ENCODE results near the gene HSBP1. TPM values are rescaled to one million over a fixed set of nuclear protein-coding genes. Genes with fewer than 3 reads are reported as not detected.

HSBP1 gene
- total and polyA plus RNA-seq, 2 of the 8 experiments (the other 6 are each of a cell fraction or from before 2014, with no cell fraction given): 78.4 to 219 TPM

GRCh38 chr16:83831456-83831987 lies 23.7 kb downstream of the HSBP1 start:
- Histone ChIP-seq H3K27ac (ENCODE audit: low read depth, low read length) (no peak overlapping the region), H3K4me3 (ENCODE audit: extremely low read depth in 1 of 4, insufficient read depth in 2 of 4, low read depth in 3 of 4, low read length in 4 of 4) (no peak overlapping the region), H3K23me2 (ENCODE audit: low read depth, low read length) (no peaks in the 10 kb centered on the region), H2BK20ac (ENCODE audit: low read length) (0 out of 2 replicates have a peak overlapping the region, but pooled peaks have one; percentile 55), H3K79me1 (ENCODE audit: low read depth, low read length) (no peaks in the 10 kb centered on the region), H3K9ac (replicated peaks in 1 of 4; ENCODE audit: extremely low read depth in 1 of 4, low read depth in 3 of 4, low read length in 3 of 4) (no peak overlapping the region), H2AK5ac (ENCODE audit: low read depth, low read length) (no peak overlapping the region), H4K8ac (ENCODE audit: extremely low read depth, insufficient read depth, low read length) (no peak overlapping the region), H4K91ac (replicated peaks; ENCODE audit: insufficient read length, low read length) (no peak overlapping the region), H2AFZ (ENCODE audit: low read length) (no peak overlapping the region), H3K79me2 (ENCODE audit: control insufficient read depth in 1 of 2, insufficient read depth in 2 of 2, low read length in 2 of 2) (no peaks in the 10 kb centered on the region), H4K5ac (ENCODE audit: insufficient read length, low read depth, low read length) (no peak overlapping the region), H3K23ac (ENCODE audit: insufficient read length) (no peak overlapping the region), H2BK12ac (ENCODE audit: low read depth, low read length) (peak overlapping the region; percentile 29), H2BK15ac (ENCODE audit: low read length) (peak overlapping the region; percentile 2; the same call in 1 of the 2 replicates), H3K4me1 (replicated peaks in 1 of 4; ENCODE audit: control insufficient read depth in 3 of 4, insufficient read depth in 4 of 4, low read length in 3 of 4) (peaks cover 6 to 26% (median 8%) of the 10 kb centered on the region in 4 experiments), H3K27me3 (replicated peaks in 1 of 4; ENCODE audit: control insufficient read depth in 3 of 4, extremely low read depth in 1 of 4, insufficient read depth in 3 of 4, low read length in 3 of 4) (no peaks in the 10 kb centered on the region), H3K56ac (replicated peaks; ENCODE audit: insufficient read length, low read depth, low read length) (no peak overlapping the region), H3K9me3 (ENCODE audit: insufficient read depth in 2 of 2, low read depth in 1 of 2, low read length in 1 of 2) (peaks cover 9 to 13% of the 10 kb centered on the region in 2 experiments), H2BK120ac (replicated peaks; ENCODE audit: low read depth, low read length) (no peak overlapping the region), H3K18ac (ENCODE audit: extremely low read depth, low read length) (no peak overlapping the region; the same call in 1 of the 2 replicates), H3K36me3 (ENCODE audit: control insufficient read depth in 2 of 4, insufficient read depth in 4 of 4, low read length in 3 of 4) (no peaks in the 10 kb centered on the region), H2BK5ac (ENCODE audit: low read depth, low read length) (0 out of 2 replicates have a peak overlapping the region, but pooled peaks have one; percentile 3), H4K20me1 (replicated peaks in 1 of 2; ENCODE audit: control insufficient read depth in 1 of 2, insufficient read depth in 2 of 2, low read length in 2 of 2) (no peaks in the 10 kb centered on the region), H3K4me2 (ENCODE audit: insufficient read depth in 1 of 2, low read depth in 2 of 2, low read length in 2 of 2) (no peak overlapping the region), H3K4ac (replicated peaks; ENCODE audit: insufficient read length, low read depth, low read length) (no peak overlapping the region), H3K14ac (ENCODE audit: insufficient read length) (no peak overlapping the region)
- ChIA-PET POLR2A (ENCODE audit: partially characterized antibody) (interaction anchor here (5.8 kb wide), 1 partner anchor 11 kb away, joined by 54 read pairs; no protein-coding TSS in a partner anchor), CTCF (ENCODE audit: partially characterized antibody) (interaction anchor here (0.6 to 1.2 kb wide), 3 partner anchors 122 to 214 kb away, joined by 3 read pairs; partner anchors contain the start of gene OSGIN1)
- DNase-seq (ENCODE audit: low read depth in 1 of 2, low spot score in 2 of 2) (no peak), FAIRE-seq (no peak)
- WGBS, 2 experiments (ENCODE audit: extremely low coverage in 1 of 2, insufficient coverage in 1 of 2, insufficient read length in 1 of 2, insufficient replicate concordance in 2 of 2, low coverage in 1 of 2, low lambda C conversion rate in 2 of 2, missing lambda C conversion rate in 1 of 2): 52% methylated on average over 5 of the region's 5 CpGs; no CpG with 5 or more reads in 1 of the 2 experiments
- TF ChIP-seq JUND (IDR thresholded peaks at IDR 0.05; ENCODE audit: low read length): no peak
- TF ChIP-seq TEAD4 (IDR thresholded peaks at IDR 0.05; ENCODE audit: low read depth, low read length): peak; percentile 52
- TF ChIP-seq MAFK (IDR thresholded peaks at IDR 0.05; ENCODE audit: low read depth, low read length): no peak
- no peak for TF ChIP-seq SIN3A (conservative IDR thresholded peaks at IDR 0.05 in 1 of 2, IDR thresholded peaks at IDR 0.05 in 1 of 2; ENCODE audit: low read depth in 1 of 2, low read length in 2 of 2)

Measured in H1 (cell line).